Uterus (tissue), 2 donors: ENCODE data around the gene MYO1A.

Experiments
- POLR2A ChIP-seq, 2 donors: fragments of 450-650 bp; IDR thresholded peaks; one replicate each; pipeline ENCODE4 v1.6.1; 2016; ENCODE audit warnings: antibody characterized with exemption in 2 of 2, mild to moderate bottlenecking in 1 of 2, moderate library complexity in 1 of 2
- TF ChIP-seq, protein P1 (sequence below), 4 experiments: fragments of 200-600 bp in 2 of 4; fragments of 450-650 bp in 2 of 4; sonication (generic) in 2 of 4; IDR thresholded peaks; one replicate each; pipeline ENCODE4 v1.5.1; 2016 to 2019; ENCODE audit warnings: antibody characterized with exemption in 4 of 4, mild to moderate bottlenecking in 2 of 4, moderate library complexity in 1 of 4

DNA sequence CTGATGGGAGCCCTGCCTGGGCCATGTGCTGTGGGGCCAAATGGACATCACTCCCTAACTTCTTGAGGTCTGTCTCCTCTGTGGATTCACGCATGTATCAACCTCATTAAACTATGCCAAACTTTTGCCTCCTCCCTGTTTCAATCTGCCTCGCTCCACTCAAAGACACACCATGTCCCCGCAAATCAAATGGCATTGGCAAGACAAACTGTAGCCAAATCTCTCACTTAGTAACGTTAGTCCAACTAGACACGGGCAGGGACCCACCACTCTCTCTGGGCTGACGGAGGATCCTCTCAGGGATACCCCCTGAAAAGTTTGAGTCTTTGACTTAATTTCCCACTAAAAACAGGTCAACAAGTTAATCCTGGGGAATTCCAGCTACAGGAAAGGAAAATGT is 51.6 kb downstream of the MYO1A start:
- TF ChIP-seq, protein P1, sequence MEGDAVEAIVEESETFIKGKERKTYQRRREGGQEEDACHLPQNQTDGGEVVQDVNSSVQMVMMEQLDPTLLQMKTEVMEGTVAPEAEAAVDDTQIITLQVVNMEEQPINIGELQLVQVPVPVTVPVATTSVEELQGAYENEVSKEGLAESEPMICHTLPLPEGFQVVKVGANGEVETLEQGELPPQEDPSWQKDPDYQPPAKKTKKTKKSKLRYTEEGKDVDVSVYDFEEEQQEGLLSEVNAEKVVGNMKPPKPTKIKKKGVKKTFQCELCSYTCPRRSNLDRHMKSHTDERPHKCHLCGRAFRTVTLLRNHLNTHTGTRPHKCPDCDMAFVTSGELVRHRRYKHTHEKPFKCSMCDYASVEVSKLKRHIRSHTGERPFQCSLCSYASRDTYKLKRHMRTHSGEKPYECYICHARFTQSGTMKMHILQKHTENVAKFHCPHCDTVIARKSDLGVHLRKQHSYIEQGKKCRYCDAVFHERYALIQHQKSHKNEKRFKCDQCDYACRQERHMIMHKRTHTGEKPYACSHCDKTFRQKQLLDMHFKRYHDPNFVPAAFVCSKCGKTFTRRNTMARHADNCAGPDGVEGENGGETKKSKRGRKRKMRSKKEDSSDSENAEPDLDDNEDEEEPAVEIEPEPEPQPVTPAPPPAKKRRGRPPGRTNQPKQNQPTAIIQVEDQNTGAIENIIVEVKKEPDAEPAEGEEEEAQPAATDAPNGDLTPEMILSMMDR (IDR thresholded peaks at IDR 0.05): no peak
- no peak for TF ChIP-seq POLR2A (IDR thresholded peaks at IDR 0.05)
